Activated CD8-positive, alpha-beta memory T cell treated with anti-CD3 and anti-CD28 coated beads, Interleukin-2, amount 50 U/mL, for 48 hours (primary cell): ENCODE measurements around the gene THSD4.

Experiments used
- DNase-seq: peaks from one replicate; pipeline ENCODE4 v3.0.0-alpha.2; 2020

Gene THSD4

DNA sequence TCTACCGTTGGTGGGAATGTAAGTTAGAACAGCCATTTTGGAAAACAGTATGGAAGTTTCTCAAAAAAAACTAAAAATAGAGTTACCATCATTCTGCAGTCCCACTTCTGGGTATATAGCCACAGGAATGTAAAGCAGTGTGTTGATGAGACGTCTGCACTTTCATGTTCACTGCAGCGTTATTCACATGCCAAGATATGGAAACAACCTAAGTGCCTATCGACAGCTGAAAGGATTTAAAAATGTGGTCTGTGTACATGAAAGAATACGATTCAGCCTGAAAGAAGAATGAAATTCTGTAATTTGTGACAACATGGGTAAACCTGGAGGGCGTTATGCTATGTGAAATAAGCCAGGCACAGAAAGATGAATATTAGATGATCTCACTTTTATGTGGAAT is 157.7 kb downstream of the THSD4 start:
- no peak for DNase-seq

DNA sequence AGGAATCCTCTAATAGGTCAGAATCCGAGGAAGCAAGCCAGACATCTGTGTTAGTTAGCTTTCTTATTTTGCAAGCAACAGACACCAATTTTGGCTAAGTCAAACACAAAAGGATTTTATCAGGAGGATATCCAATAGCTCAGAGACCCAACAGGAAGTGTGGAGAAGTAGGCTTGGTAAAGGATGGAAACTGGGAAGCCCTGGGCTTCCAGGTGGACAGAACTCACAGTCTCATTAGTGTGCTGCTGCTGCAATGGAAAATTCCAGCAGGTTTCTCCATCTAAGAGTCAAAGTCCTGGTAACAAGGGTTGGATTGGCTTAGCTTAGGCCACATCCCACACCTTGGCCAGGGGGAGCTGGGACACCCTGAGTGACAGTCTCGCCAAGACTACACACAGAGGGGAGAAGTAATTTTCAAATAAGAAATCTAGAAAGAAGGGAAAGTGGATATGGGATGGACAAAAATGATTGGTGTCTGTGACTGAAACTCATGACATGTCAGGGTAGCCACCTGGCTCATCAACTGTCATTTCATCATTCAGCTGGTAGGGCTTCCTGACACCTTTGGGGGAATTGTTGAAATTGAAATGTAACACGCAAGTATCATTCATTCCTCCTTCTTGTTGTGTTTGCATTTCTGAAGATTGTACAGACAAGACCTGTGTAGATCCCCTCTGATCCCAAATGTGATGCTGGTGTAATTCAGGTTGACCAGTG is 158.6 kb downstream of the THSD4 start:
- no peak for DNase-seq

DNA sequence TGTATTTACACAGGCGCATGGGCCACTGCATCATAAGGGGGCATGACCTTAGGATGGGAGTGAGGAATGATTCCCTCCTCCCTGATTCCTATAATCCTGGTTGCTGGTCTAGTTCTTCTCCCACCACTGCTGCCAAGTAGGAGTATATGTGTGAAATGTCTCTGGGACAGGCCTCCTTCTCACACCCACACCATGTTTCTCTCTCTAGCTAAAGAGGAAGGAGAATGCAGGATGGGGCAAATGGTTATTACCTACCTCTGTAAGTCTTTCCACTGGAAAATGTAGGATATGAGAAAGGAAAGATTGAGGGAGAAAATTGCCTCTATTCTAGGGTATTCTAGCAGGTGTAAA is 159.2 kb downstream of the THSD4 start:
- no peak for DNase-seq

DNA sequence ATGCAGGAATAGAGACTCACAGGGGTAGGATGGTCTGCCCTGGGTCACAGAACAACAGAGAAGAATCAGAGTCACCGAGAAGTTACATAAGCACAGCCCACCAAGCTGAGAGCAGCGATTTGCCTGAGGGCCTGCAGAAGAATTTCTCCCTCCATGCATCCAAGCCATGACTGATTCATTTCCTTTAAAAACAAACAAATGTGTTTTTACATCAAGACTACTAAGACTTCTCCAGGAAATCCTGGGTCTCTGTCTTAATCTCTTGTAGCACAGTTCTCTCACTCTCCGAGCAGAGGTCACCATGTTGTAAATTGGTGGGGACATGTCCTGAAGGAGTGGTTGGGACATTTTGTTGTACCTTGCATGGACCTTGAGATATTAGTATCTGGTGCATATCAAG is 159.8 kb downstream of the THSD4 start:
- DNase-seq: no peak

DNA sequence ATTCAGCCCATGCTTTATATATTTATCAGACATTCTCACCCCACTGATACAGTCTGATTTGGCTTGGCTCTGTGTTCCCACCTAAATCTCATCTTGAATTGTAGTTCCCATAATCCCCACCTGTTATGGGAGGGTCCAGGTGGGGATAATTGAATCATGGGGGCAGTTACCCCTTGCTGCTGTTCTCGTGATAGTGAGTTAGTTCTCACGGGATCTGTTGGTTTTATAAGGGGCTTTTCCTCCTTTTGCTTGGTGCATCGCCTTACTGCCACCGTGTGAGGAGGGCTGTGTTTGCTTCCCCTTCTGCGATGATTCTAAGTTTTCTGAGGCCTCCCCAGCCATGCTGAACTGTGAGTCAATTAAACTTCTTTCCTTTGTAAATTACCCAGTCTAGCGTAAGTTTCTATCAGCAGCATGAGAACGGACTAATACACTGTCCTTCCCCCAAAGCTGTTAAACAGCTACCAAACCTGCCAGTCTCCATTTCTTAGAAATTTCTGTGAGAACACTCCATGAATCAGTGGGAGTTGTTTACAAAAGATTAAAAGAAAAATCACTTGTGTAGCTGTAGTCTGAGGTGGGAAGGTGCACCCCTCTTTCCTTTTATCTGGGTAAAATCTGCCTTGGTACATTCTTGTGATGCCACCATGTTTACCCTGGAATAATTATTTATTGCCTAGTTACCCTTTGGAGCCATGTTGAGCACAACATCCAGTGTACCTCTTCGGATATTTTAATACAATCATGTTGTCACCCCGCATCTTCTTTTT is 160.5 kb downstream of the THSD4 start:
- DNase-seq: no peak

DNA sequence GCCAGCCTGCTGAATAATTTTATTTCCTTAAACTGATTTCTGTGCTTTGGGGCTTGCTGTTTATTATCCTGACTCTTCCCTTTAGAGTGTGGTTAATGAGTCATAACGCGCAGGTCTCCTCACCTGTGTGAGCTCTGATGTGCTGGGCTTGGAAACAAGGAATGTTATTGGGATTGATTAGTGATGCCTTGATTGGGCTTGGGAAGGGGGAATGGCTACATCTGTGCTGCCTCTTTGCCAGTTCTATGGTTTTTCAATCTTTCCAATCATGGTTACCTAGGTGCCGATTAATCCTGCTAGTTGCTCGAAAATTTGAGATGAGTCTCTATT is 161.0 kb downstream of the THSD4 start:
- DNase-seq: no peak

DNA sequence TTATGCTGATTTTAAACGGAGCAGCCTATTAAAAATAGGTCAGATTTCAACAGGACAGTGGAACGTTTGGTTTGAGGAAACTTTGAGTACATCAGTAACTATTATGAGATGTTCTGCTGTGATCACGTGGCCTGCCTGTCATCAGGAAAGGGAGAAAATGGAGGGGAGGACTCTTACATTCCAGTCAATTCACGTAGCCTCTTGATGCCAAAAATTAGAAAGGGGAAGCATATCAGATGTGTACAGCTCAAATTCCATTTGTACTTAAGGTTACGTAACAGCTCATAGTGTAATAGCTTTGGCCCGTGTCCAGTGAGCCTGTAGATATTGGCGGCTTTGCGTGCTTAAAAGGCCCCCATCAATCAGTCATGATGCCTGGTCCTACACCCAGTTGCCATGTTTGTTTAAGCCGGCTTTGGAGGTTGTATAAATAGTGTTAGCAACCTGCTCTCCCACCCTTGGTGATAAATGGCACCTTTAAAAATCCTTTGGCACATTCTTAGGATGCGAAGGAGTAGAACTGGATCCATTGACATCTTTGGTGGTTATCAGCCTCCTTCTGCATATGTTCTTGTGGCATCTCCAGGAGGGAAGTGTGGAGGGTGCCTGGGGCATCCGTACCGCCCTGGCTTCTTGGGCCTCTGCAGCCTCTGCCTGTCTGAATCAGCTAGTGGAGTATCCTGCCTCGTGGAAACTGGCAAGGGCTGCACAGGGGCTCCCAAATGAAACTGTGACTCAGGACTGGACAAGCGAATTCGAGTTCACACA is 163.9 kb downstream of the THSD4 start:
- no peak for DNase-seq

DNA sequence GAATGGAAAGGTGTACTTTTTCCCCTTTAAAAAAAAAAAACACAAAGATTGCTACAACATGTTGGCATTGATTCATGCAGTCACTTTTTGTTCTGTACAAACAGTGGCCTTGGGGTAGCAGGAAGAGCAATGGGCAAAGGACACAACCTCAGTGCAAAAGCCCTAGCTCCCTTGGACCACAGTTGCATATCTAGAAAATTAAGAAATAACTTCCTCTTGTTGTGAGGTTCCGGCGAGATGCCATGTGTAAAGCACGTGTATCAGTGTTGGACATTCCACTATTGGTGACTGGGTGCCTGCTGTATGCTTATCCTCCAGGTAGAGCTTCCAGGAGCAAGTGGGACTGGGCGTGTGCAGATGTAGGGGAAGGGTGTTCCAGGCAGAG is 164.5 kb downstream of the THSD4 start:
- DNase-seq: no peak

DNA sequence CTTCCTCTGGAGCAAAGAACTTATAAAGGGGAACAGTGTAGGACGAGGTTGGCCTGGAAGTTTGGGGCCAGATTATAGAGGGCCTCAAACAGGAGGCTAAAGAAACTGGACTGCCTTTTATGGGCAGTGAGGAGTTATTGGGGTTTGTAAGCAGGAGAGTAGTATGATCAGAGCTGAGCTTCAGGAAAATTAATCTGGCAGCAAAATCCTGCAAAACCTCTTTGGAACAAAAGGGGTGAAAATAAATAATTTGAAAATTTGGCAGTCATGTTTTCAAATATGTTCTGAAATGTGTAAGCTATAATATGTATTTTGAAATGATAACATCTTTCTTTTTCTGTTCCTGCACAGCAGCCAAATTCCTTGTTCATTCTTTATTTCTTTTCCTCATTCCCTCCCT is 164.9 kb downstream of the THSD4 start:
- DNase-seq: no peak

DNA sequence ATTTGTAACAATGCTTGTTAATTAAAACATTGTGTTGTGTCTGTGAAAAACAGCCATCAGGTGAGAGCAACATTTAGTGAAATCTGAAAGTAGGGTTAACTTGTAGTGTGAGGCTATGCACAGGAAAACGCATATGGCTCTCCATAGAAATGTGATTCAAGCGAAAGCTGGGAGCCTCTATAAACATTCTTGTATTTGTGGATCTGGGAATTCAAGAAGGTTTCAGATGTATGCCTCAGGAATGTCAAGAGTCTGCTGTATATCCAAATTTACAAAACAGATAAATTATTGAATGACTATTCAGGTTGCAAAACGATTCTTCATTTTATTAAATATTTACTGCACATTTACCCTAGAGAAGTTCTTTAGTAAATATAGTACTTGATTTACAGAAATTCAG is 166.0 kb downstream of the THSD4 start:
- DNase-seq: no peak

DNA sequence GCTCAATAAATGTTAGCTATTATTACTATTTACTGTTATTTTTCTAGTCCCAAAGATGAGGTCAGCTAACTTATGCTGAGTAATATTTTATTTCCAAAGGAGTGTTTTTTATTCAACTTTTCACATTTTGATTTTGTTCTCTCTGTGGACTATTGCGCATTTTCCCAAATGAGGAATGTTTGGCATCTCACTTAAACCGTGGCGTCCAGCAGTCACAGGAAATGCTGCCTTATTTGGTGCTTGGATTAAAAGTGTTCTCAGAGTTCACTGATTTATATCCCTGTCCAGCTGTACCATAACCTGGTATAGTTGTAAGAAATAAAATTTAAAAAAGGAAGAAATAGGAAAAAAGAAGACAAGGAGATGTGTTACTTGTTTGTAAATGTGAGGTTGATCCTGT is 166.8 kb downstream of the THSD4 start:
- DNase-seq: no peak

DNA sequence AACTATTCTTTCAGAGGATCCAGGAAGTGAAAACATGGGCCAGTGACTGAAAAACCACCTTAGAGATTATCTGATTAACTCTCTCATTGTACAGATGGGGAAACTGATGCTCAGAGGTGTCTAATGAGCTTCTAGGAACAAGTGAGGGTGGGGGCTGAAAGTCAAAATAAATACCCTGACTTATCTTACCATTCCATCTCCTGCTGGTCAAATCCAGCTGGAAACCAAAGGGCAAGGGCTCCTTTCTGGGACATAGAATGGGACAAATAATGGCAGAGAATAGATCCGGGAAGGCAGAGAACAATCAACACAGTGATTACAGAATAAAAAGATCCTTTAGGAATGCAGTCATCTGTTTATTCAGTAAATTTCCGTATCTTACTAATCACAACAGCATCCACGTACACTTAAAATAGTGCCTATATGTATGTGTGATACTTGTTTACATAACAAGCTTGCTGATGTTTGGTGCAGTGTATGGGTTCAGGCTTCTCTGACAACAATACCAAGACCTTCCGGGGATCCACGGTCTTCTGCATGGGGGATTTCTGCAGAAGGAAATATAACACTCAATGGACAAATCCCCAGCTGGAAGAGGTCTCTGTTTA is 173.2 kb downstream of the THSD4 start:
- no peak for DNase-seq

DNA sequence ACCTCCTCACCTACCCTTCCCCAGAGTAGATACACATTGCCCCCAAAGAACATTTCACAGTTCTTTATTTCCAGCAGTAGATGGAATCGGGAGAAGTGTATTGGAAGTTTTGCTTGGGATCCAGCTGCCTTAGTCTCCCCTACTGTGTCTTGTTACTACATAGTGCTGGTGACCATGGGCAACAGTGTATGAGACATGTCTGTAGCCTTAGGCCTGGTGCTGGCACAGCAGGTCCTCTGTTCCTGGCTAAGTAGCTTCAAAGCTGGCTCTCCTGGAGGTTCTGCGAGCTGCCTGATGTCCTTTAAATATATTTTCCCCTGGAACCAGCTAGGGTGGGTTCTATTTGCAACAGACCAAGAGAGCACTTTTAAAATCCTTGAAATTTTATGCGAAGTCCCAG is 174.7 kb downstream of the THSD4 start:
- DNase-seq: no peak

DNA sequence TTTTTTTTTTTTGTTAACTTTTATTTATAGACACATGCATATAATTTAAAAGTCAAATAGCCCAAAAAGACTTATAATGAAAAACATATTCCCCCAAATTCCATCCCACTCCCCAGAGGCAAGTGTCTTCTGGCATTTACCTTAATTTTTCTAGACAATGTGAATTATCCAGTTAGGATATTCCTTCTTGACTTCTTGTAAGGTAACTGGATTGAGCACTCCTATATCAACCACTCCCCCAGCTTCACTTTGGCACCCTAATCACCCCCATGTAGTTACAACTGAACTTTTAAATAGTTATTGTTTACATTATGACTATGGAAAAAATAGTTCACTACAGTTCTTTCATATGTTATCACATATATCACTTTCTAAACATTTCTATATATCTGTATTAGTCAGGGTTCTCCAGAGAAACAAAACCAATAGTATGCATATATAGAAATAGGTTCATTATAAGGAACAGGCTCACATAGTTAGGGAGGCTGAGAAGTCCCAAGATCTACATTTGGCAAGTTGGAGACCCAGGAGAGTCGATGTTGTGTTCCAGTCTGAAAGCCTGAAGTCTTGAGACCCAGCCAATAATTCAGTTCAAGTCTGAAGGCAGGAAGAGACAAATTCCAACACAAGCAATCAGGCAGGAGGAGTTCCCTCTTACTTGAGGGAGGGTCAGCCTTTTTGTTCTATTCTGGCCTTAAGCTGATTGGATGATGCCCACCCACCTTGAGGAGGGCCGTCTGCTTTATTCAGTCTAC is 175.8 kb downstream of the THSD4 start:
- DNase-seq: no peak

DNA sequence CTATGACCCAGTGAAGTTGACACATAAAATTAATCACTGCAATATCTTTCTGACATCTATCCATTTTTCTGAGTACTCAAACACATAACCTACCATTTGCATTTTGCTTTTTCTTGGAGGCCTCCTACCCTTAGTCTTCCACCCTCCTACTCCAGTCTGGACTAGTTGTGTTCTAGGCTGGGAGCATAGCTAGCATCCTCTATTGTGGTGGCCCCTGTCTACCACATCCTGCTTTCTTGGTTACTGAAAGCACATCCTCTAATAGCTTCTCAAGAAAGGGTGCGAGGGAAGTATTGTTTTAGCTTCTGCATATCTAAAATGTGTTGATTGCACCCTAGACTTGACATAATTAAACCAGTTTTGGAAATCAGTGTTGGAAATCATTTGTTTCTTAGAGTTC is 176.5 kb downstream of the THSD4 start:
- no peak for DNase-seq

DNA sequence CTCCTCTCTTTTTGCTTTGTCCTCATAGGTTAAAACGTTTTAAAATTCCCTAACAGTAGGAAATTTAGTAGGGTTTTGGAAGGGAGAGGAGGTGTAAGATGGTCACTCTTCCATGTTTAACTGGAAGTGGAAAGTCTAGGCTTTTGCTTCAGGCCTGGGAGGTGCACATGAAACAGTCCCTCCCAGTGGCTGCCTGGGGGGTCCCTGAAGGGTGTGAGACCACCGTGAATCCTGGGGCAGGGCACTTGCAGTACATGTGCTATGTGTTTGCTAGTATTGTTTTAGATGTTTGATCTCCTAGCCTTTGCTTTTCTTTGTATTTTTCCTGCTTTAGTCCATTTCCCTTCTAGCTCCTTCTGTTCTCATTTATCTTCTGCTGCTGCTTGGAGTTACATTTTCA is 178.5 kb downstream of the THSD4 start:
- DNase-seq: no peak

DNA sequence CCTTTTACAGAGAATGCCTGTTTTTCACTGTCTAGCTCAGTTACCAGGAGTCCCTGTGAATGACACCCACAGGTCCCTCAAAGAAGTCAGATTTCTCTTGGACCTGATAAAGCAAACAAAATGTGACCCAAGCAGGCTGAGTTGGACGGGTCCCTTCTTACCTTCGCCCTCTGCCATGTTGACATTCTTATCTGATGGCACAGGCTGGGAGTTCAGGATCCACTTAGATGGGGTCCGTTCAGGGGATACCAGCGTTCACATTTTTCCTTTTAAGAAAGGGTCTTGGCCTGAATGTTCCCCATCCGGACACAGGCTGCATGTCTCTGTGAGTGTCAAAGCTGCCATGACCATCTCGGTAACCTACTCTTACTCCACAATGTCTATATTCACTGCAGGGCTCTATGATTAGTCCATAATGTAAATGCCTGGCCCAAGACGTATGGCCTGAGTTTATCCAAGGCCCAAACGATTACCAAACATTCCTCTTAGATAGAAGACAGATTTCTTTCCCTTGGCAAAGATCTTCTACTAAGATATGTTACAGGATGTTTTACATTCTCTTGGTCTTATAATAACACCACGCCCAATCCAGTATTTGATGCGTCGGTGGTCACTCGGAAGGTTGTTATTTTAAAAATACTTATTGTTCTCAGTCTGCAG is 179.1 kb downstream of the THSD4 start:
- no peak for DNase-seq

DNA sequence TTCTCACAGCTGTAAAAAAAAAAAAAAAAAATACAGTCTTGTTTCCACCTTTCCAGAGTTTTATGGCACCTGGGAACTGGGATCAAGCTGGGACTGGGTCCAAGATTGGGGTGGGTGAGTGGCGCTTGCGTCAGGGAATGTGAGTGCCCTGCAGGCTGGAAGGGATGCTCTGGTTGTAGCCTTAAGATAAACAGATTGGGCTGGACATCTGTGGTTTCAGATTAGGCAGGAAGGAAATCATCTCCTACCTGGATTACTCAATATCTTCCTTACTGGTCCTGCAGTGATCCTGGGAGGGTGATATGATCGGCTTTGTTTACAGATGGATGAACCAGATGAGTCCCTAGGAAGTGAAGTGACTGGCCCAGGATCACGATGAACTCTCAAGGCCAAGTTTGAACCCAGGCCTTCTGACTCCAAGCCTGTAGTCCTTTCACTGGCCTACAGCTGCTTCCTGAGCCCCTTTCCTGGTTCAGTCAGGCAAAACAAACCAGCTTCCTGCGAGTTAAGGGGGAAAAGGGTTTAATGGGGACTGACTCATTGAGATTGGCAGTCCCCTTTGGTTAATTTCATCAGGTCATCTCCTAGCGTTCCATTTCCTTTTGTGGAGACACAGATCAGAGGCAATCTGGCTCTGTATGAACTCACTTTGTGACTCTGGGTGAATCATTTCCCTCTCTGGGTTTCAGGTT is 179.8 kb downstream of the THSD4 start:
- no peak for DNase-seq

DNA sequence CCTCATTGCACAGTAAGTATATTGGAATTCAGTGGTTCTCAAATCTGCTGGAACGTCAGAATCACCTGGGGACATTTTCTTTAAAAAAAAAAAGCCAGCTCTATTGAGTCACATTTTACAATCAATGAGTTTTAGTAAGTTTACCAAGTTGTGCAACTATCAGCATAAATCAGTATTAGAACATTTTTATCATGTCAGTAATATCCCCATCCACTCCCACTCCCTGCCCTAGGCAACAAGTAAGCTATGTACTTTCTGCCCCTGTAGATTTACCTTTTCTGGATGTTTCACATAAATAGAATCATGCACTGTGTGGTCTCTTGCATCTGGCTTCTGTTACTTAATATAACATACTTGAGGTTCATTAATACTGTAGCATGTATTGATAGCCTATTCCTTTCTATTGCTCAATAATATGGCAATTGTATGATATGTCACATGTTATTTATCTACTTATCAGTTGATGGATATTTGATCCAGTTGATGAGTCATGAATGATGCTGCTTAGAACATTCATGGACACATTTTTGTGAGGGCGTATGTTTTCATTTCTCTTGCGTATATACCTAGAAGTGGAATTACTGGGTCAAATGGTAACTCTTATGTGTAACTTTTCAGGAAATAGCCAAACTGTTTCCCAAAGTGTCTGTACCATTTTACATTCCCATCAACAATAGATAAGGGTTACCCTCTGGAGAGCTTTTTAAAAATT is 180.5 kb downstream of the THSD4 start:
- no peak for DNase-seq

DNA sequence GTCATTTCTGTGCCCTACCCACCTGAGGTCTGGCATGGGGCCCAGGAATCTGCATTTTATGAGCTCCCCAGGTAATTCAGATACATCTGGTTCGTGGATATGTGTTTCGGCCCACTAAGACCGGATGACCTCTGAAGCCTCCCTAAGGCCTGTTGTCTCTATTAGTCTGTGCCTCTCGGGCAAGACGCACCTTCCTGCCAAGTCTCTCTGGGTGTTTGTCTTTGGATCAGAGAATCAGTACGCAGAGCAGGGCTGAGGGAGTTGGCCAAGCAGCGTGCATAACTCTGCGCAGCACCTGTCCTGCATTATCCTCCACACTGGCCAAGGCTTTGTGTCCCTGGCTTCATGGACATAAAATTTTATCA is 181.0 kb downstream of the THSD4 start:
- DNase-seq: no peak

DNA sequence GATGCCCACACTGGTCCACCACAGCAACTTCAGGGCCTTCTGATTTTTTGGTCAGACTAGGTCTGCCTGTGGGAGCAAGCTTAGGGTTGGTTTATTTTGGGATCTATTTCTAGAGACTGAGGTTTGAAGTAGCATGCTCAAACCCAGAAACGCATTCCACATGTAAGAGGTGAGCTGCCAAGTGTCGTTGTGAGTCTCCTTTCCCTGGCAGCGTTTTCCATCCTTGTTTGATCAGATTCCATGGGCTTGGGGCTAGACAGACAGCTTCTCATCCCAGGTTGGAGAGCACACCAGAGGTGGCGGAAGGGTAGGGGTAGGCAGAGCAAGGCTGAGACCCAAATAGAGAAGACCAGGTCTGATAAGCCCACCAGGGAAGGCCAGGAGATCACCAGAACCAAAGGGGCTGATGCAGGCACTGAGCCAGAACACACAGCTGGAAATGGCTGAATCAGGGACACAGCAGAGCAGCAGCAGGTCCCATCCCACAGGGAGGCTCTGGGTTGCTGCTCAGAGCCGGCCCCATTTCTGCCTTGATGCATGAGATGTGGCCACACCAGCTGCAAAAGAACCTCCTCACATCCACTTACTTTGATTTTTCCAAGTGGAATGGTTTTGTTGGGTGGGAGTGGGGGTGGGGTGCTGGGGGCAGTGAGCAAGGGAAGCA is 186.8 kb downstream of the THSD4 start:
- no peak for DNase-seq
